NCI-H1105 treated with DMSO at 0.1 percent for 48 hours (cell line): ENCODE data around the gene SELENOK.

ENCODE experiments used
- DNase-seq: peaks from one replicate; lab custom pipeline; 2025; lab: John Stamatoyannopoulos, UW

Gene SELENOK

DNA sequence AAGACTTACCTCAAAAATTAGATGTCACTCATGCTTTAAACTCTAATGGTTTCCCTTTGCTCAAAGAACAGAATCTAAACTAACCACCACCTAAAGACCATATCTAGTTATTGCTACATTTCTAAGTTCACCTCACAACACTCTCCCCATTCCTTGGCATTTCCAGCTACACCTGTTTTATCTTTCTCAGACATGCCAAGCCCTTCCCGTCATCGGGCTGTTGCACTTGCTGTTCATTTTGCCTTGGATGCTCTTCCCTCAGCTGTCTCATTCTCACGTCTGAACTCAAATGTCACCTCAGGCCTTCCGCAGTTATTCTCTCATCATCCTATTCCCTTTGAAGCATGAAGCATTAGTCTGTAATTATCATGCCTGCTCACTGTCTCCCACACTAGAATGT lies 8.7 kb downstream of the SELENOK start:
- no peak for DNase-seq

GRCh38 chr3:53881691-53882593 lies 9.7 kb downstream of the SELENOK start, which contains the start of gene ACTR8:
Gene ACTR8 (minus strand): TSS chr3:53882152. CDS start chr3:53882101, 51 bp downstream.
- peak; percentile 72 for DNase-seq

GRCh38 chr3:53880396-53881345 lies 11.0 kb downstream of the SELENOK start:
- DNase-seq = no peak

DNA sequence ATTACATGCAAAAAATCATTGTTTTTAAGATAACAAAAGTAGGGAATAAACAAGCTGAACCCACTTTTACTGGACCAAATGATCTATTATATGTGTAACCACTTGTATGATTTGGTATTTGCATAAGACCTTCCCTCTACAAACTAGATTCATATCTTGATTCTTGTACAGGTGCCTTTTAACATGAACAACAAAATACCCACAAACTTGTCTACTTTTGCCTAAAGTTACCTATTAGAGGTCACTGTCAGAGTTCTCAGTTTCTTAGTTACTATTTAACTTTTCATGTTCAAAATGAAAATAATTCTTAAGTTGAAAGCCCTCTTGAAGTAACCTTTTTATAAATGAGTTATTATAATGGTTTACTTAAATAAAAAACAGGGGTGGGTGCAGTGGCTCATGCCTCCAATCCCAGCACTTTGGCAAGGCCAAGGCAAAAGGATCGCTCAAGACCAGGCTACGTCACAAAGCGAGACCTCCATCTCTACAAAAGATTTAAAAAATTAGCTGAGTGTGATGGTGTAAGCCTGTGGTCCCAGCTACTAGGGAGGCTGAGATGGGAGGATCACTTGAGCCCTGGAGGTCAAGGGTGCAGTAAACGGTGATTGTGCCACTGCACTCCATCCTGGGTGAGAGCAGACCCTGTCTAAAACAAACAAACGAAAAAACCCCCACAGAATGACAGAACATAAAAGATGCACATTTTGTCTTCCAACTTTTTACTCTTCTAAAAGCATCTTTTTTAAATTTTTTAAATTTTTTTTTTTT lies 25.7 kb downstream of the SELENOK start:
- DNase-seq = no peak

- DNase-seq = no peak
Observed at GRCh38 chr3:53863145-53863544, 28.5 kb downstream of the SELENOK start.

DNA sequence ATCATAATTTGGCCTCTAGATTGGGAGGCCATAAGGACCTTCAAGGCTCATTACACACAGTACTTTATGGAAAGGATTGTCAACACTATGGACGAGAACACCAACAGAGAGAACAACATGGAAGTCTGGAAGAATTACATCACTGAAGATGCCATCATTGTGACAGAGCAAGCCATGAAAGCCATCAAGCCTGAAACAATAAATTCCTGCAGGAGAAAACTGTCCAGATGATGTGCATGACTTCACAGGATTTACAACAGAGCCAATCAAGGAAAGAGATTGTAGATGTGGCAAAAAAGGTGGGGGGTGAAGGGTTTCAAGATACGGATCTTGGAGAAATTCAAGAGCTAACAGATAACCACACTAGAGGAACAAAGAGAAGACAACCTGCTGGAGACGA lies 29.4 kb downstream of the SELENOK start:
- no peak for DNase-seq

DNA sequence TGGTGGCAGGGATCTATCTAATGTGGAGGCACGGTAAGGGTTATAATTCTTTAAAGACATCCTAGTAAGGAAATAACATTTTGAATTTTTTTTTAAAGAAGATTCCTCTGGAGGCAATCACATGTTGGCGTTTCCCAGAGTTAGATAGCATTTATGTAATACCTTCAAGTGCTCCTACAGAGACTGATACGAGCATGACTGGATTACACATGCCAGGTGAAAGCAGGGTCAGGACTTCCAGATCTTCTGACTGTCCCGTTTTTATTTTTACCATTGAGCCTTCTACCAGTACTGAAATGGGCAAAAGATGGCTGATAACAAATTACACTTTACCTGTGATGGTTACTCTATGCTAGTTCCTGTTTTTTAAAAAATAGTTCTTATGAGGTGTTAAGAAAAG lies 31.5 kb downstream of the SELENOK start:
- DNase-seq = no peak

GRCh38 chr3:53859178-53859577 lies 32.5 kb downstream of the SELENOK start:
- DNase-seq = no peak

GRCh38 chr3:53858096-53858741 lies 33.4 kb downstream of the SELENOK start:
- no peak for DNase-seq

DNA sequence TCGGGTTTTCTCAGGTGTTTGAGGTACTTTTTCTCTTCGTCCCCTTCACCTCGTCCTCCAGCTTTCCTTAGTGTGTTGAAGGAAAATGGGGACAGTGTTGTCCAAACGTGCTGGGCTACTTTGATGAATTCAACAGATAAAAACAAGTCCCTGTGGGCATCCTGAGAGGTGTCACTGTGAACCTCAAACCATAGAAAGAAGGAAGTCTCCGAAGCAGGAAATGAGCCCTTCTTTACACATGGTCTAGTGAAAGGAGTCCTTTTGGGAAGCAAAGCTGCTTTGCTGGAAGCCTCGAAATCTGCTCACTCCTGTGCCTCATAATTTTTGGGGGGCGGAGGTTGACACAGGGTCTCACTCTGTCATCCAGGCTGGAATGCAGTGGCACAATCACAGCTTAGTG lies 34.7 kb downstream of the SELENOK start:
- DNase-seq = no peak

GRCh38 chr3:53850895-53851294 lies 40.8 kb downstream of the SELENOK start:
- DNase-seq = no peak

DNA sequence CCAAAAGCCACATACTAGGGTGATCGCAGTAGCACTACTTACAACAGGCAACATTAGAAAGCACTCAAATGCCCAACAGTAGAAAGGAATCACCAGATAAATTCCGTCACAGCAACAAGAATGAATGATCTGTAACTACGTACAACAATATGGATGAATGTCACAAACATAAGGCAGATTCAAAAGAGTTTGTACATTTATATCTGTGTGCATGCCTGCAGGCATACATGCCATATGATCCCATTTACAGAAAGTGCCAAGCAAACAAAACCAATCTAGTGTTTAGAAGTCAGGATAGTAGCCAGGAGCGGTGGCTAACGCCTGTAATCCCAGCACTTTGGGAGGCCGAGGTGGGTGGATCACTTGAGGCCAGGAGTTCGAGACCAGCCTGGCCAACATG lies 41.7 kb downstream of the SELENOK start:
- DNase-seq = no peak

DNA sequence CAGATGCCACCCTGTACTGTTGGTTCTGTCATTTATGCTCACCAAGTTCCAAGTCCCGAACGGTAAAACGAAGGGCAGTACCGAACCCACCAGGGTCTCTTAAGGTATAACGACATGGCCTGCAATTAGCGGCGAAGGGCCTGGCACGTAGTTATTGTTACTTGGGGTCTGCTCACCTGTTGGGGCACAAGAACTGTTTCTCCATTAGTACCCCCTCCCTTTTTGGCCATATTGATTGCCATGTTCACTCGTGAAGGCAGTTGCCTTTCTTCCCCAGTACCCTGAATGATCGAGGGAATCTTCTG lies 44.9 kb downstream of the SELENOK start:
- no peak for DNase-seq

GRCh38 chr3:53846134-53846850 lies 45.4 kb downstream of the SELENOK start, which contains the start of the genes CHDH and IL17RB:
Gene CHDH (minus strand): TSS chr3:53846419. CDS start chr3:53824008, 22,411 bp downstream.
Gene IL17RB (plus strand): TSS chr3:53846568. CDS start chr3:53846589, 21 bp downstream.
- peak; percentile 12 for DNase-seq

- no peak for DNase-seq
Observed at GRCh38 chr3:53845881-53846133, 45.9 kb downstream of the SELENOK start.

GRCh38 chr3:53845103-53845880 lies 46.4 kb downstream of the SELENOK start:
- no peak for DNase-seq

GRCh38 chr3:53844262-53845102 lies 47.2 kb downstream of the SELENOK start:
- no peak for DNase-seq

- DNase-seq = no peak
Observed at GRCh38 chr3:53843195-53844177, 48.2 kb downstream of the SELENOK start.
